SK-N-SH treated with all-trans-retinoic acid at 6 μM for 48 hours (cell line): ENCODE data around the gene CD4.

Source experiments
- ARNTL ChIP-seq: fragments of 450-650 bp; formaldehyde crosslinking; IDR thresholded peaks from 2 replicates; pipeline ENCODE4 v1.5.0; 2020; ENCODE audit warnings: low read depth, mild to moderate bottlenecking, moderate library complexity, borderline replicate concordance
- GLIS3 ChIP-seq: fragments of 250-450 bp; sonication (Bioruptor Pico); IDR thresholded peaks from 2 replicates; pipeline ENCODE4 v1.5.0; 2020; ENCODE audit warnings: mild to moderate bottlenecking, moderate library complexity
- PATZ1 ChIP-seq: fragments of 250-450 bp; sonication (Bioruptor Pico); IDR thresholded peaks from 2 replicates; pipeline ENCODE4 v1.8.0; 2020; ENCODE audit warnings: mild to moderate bottlenecking, moderate library complexity, borderline replicate concordance
- TCF4 ChIP-seq: fragments of 250-450 bp; sonication (Bioruptor Pico); IDR thresholded peaks from 2 replicates; pipeline ENCODE4 v1.8.0; 2021; ENCODE audit warnings: mild to moderate bottlenecking, moderate library complexity, borderline replicate concordance
- ZFP30 ChIP-seq: fragments of 450-650 bp; formaldehyde crosslinking; IDR thresholded peaks from 2 replicates; pipeline ENCODE4 v1.5.0; 2022; ENCODE audit warnings: mild to moderate bottlenecking, moderate library complexity

DNA sequence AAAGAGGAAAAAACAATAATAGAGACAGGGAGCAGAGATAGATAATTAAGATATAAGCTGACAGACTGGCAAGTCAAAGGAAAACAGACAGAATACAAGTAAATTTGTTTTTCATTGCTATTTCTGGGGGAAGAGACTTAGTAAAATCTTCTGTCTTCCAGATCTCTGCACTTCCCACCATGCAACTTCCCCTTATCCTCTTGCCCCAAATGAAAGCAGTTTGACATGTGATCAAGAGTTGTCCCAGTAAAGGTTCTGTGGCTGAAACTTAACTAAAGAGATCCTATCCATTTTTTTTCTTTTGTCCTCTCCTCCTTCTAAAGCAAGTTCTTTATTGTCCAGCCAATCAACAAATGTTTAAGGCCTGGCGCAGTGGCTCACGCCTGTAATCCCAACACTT lies 34.9 kb upstream of the CD4 start:
- TF ChIP-seq ZFP30 (CRISPR knock-in tag) (no peak), GLIS3 (CRISPR knock-in tag) (no peak), ARNTL (CRISPR knock-in tag) (no peak), PATZ1 (CRISPR knock-in tag) (no peak), TCF4 (no peak)
